ENCODE measurements around the gene PRR5. TPM values are rescaled to one million over a fixed set of nuclear protein-coding genes. Genes with fewer than 3 reads are reported as not detected.

Gene PRR5
- polyA plus RNA-seq, 1 experiment = 12.9 TPM

DNA sequence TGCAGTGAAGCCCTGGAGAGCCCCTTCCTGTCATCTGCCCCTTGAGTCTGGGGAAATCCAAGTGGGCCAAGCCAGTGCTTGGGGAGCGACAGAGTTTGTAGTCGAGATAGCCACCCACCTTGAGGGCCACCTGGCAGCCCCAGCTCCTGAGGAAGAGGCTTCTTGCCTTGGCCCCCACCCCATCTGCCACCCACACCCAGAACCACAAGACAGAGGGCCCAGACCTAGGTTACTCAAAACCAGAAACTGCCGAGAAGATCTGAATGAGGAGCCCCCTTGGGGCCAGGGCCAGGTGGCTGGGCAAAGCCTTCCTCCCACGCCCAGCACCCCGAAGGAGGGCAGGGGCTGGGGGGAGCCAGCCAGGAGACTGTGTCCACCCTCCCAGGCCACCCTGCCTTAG, 18.8 kb upstream of the PRR5 start:
- POLR2A ChIA-PET = no interaction called here
- H3K27ac ChIP-seq (ENCODE audit: low read depth, low read length) = no peak overlapping the region
- no peak for DNase-seq (ENCODE audit: low read depth, low spot score)
- CTCF ChIA-PET = interaction anchor here (0.9 to 2.3 kb wide), 3 partner anchors 7 to 63 kb away, joined by 3 to 28 read pairs (median 9); no protein-coding TSS in a partner anchor
- no peaks in the 10 kb centered on the region for H3K27me3 ChIP-seq (ENCODE audit: control insufficient read depth, insufficient read depth, low read length)
- H3K9me3 ChIP-seq (ENCODE audit: control insufficient read depth, insufficient read depth, low read length) = no peaks in the 10 kb centered on the region; the same call in 1 of the 2 replicates
- no peak overlapping the region for H3K4me3 ChIP-seq (ENCODE audit: low read depth, low read length)
- TF ChIP-seq, protein P1, sequence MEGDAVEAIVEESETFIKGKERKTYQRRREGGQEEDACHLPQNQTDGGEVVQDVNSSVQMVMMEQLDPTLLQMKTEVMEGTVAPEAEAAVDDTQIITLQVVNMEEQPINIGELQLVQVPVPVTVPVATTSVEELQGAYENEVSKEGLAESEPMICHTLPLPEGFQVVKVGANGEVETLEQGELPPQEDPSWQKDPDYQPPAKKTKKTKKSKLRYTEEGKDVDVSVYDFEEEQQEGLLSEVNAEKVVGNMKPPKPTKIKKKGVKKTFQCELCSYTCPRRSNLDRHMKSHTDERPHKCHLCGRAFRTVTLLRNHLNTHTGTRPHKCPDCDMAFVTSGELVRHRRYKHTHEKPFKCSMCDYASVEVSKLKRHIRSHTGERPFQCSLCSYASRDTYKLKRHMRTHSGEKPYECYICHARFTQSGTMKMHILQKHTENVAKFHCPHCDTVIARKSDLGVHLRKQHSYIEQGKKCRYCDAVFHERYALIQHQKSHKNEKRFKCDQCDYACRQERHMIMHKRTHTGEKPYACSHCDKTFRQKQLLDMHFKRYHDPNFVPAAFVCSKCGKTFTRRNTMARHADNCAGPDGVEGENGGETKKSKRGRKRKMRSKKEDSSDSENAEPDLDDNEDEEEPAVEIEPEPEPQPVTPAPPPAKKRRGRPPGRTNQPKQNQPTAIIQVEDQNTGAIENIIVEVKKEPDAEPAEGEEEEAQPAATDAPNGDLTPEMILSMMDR (IDR thresholded peaks at IDR 0.05; ENCODE audit: low read depth, low read length) = no peak

DNA sequence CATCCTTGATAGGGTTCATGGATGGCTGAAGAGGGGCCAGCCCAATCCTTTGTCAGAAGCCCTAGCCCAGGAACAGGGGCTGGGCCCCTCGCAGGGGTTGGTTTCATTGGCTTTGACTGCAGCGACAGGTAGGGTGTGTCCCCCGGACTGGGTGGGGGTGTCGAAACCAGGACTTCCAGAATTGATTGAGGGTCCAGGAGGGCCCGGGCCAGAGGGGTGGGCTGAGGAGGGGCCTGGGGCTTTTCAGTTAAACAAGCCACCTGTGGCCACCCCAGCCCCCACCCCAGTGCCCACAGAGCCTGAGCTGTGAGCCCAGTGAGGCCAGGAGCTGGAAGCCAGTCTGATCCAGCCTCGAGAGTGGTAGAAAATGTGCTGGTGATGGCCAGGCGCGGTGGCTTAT, 18.1 kb upstream of the PRR5 start:
- H3K27ac ChIP-seq (ENCODE audit: low read depth, low read length) = no peak overlapping the region
- H3K4me3 ChIP-seq (ENCODE audit: low read depth, low read length) = no peak overlapping the region
- ChIA-PET POLR2A (no interaction called here), CTCF (interaction anchor here (0.6 to 3.2 kb wide), 15 partner anchors 8 to 1317 kb away, joined by 3 to 28 read pairs (median 6); no protein-coding TSS in a partner anchor)
- H3K9me3 ChIP-seq (ENCODE audit: control insufficient read depth, insufficient read depth, low read length) = no peaks in the 10 kb centered on the region; the same call in 1 of the 2 replicates
- TF ChIP-seq, protein P1 (IDR thresholded peaks at IDR 0.05; ENCODE audit: low read depth, low read length) = no peak
- no peaks in the 10 kb centered on the region for H3K27me3 ChIP-seq (ENCODE audit: control insufficient read depth, insufficient read depth, low read length)
- DNase-seq (ENCODE audit: low read depth, low spot score) = no peak

DNA sequence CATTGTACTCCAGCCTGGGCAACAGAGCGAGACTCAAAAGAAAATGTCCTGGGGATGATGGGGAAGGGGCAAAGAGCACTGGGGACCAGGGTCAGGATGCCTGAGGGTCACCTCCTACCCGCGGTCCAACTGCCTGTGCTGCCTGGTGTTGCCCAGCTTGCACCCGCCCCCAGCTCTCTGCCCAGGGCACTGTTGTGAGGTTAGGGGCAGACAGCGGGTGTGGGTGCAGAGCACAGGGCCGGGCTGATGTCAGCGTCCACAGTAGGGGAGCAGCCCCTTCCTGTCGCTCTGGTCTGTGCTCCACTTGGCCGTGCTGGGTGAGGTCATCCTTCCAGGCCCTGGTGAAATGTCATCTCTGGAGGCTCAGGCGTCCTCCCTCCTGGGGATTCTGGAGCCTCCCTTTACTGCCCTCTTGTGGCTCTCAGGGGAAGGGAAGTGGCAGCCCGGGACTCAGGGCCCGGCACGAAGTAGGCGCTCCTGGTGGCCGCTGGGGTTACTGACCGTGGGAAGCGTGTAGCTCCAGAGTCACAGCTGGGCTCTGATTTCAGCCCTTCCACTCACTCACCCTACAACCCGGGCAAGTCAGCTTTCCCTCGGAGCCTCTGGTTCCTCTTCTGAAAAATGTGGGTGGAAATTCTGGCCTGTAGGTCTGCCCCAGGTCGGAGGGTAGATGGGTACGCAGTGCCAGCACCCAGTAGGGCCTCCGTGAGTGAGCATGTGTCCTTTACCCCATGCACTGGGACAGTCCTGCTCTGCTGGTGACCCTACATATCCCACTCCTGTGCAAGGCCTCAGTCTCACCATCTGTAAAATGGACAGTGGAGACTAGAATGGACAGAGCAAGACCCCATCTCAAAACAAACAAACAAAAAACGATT, 17.3 kb upstream of the PRR5 start:
- H3K27me3 ChIP-seq (ENCODE audit: control insufficient read depth, insufficient read depth, low read length) = no peaks in the 10 kb centered on the region
- DNase-seq (ENCODE audit: low read depth, low spot score) = peak; percentile 83
- no peak overlapping the region for H3K4me3 ChIP-seq (ENCODE audit: low read depth, low read length)
- TF ChIP-seq, protein P1 (IDR thresholded peaks at IDR 0.05; ENCODE audit: low read depth, low read length) = peak; percentile 100
- POLR2A ChIA-PET = no interaction called here
- H3K27ac ChIP-seq (ENCODE audit: low read depth, low read length) = peak overlapping the region; percentile 70
- no peaks in the 10 kb centered on the region; the same call in 1 of the 2 replicates for H3K9me3 ChIP-seq (ENCODE audit: control insufficient read depth, insufficient read depth, low read length)
- CTCF ChIA-PET = interaction anchor here (0.6 to 3.2 kb wide), 31 partner anchors 8 to 1090 kb away, joined by 3 to 28 read pairs (median 4); partner anchors contain the start of gene PRR5

DNA sequence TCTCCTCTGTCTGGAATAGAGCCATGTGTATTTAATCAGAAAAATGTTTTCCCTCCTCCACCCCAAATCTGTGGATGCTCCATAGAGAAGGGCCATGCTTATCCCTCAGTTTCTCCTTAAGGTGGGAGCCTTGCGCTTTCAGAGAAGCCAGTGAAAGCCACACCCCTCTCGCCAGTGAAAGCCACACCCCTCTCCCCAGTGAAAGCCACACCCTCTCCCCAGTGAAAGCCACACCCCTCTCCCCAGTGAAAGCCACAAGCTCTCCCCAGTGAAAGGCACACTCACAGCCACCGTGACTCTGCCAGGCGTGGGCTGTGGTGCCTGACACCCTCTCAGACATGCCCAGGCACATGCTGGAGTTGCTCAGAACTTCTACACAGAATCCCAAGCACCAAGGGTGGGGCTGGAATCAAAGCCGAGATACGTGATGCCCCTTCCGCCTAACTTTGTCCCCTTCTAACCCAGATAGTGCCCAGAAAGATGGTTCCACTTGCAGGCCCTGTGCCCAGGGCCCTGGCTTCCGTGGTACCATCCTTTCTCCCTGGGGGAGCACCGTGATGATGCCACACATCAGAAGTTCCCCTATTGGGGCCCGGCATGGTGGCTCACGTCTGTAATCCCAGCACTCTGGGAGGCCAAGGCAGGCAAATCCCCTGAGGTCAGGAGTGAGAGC, 16.5 kb upstream of the PRR5 start:
- POLR2A ChIA-PET = no interaction called here
- CTCF ChIA-PET = interaction anchor here (0.6 to 3.2 kb wide), 29 partner anchors 7 to 1091 kb away, joined by 3 to 28 read pairs (median 4); partner anchors contain the start of gene PRR5

More for the DNA sequence above, 16.5 kb upstream of the PRR5 start:
- Histone ChIP-seq H3K9me3 (ENCODE audit: control insufficient read depth, insufficient read depth, low read length) (no peaks in the 10 kb centered on the region; the same call in 1 of the 2 replicates), H3K27ac (ENCODE audit: low read depth, low read length) (peak overlapping the region; percentile 70), H3K27me3 (ENCODE audit: control insufficient read depth, insufficient read depth, low read length) (no peaks in the 10 kb centered on the region), H3K4me3 (ENCODE audit: low read depth, low read length) (no peak overlapping the region)
- TF ChIP-seq, protein P1 (IDR thresholded peaks at IDR 0.05; ENCODE audit: low read depth, low read length) = no peak
- DNase-seq (ENCODE audit: low read depth, low spot score) = no peak

All from AG04450 (cell line).